HepG2 (cell line): ENCODE measurements around the gene PLXNA1. TPM values are rescaled to one million over a fixed set of nuclear protein-coding genes. Genes with fewer than 3 reads are reported as not detected.

Experiments used
- ATAC-seq: fragments of 200-7000 bp; cut with Tn5 transposase; 3 replicates; pipeline ENCODE4 v1.9.1; 2020; ENCODE audit warnings: mild to moderate bottlenecking, moderate library complexity
- BruUV-seq: library from RNA; stranded (reverse); fragments of 400-500 nt; replicated peaks from 2 replicates; lab custom pipeline; 2021; lab: Mats Ljungman, UMichigan
- CTCF ChIA-PET: fragments of 300-600 bp; formaldehyde crosslinking; extraction: SDS; loops from one replicate; lab custom pipeline; 2021; ENCODE audit warnings: low total read pairs, inconsistent platforms, low intra/inter-chr PET ratio; lab: Yijun Ruan, JAX
- POLR2A ChIA-PET: fragments of 350-600 bp; sonication (Branson Sonifier 250); formaldehyde crosslinking; loops from one replicate; lab custom pipeline; 2020; ENCODE audit warnings: antibody characterized with exemption, inconsistent platforms; lab: Yijun Ruan, JAX
- DNase-seq: peaks from one replicate; pipeline ENCODE4 v3.0.0-alpha.2; 2015; ENCODE audit warnings: low spot score
- FAIRE-seq: peaks from 3 replicates; lab custom pipeline; 2011; peaks lifted over from hg19 to GRCh38; lab: Jason Lieb, UNC
- H2AFZ ChIP-seq: one replicate; pipeline ENCODE4 v1.6.1; 2011; ENCODE audit warnings: low read length, inconsistent platforms
- H3K27ac ChIP-seq: fragments of 300-600 bp; 3 replicates; pipeline ENCODE4 v1.8.0; 2011; ENCODE audit warnings: mixed run types, mild to moderate bottlenecking, mixed read lengths, low read length, inconsistent platforms; ENCODE audit not compliant: insufficient read depth; ENCODE audit errors: extremely low read length
- H3K27me3 ChIP-seq, 2 experiments: fragments of 200-600 bp in 1 of 2; 2 replicates in 1 of 2; 3 replicates in 1 of 2; pipeline versions ENCODE4 v1.6.0 to v1.8.0; 2011; ENCODE audit warnings: low read length in 2 of 2, mild to moderate bottlenecking in 2 of 2, moderate library complexity in 2 of 2, inconsistent platforms in 1 of 2; ENCODE audit not compliant: insufficient read depth in 2 of 2, control insufficient read depth in 1 of 2
- H3K36me3 ChIP-seq, 2 experiments: fragments of 200-600 bp in 1 of 2; replicated peaks in 1 of 2; 2 replicates in 1 of 2; 3 replicates in 1 of 2; pipeline versions ENCODE4 v1.5.1 to v1.8.0; 2011; ENCODE audit warnings: low read length in 2 of 2, inconsistent platforms in 1 of 2; ENCODE audit not compliant: insufficient read depth in 2 of 2, control insufficient read depth in 1 of 2
- H3K4me1 ChIP-seq: 2 replicates; pipeline ENCODE4 v1.5.1; 2012; ENCODE audit warnings: low read length, inconsistent platforms; ENCODE audit not compliant: insufficient read depth
- H3K4me2 ChIP-seq: 2 replicates; pipeline ENCODE4 v1.6.0; 2011; ENCODE audit warnings: low read depth, low read length, inconsistent platforms
- H3K4me3 ChIP-seq, 3 experiments: fragments of 200-600 bp in 1 of 3; sonication (generic), shearing (Covaris generic) in 1 of 3; replicated peaks in 1 of 3; 2 replicates each; pipeline ENCODE4 v1.5.1; 2011 to 2016; ENCODE audit warnings: low read length in 3 of 3, inconsistent platforms in 2 of 3, low read depth in 2 of 3, mild to moderate bottlenecking in 2 of 3, control low read depth in 1 of 3, mixed read lengths in 1 of 3; ENCODE audit not compliant: insufficient read depth in 1 of 3
- H3K79me2 ChIP-seq: one replicate; pipeline ENCODE4 v1.6.1; 2011; ENCODE audit warnings: low read length, inconsistent platforms; ENCODE audit not compliant: insufficient read depth
- H3K9ac ChIP-seq: 2 replicates; pipeline ENCODE4 v1.6.0; 2011; ENCODE audit warnings: mild to moderate bottlenecking, low read depth, low read length, inconsistent platforms; ENCODE audit not compliant: insufficient read depth
- H3K9me3 ChIP-seq: 2 replicates; pipeline ENCODE4 v1.5.1; 2012; ENCODE audit warnings: mild to moderate bottlenecking, low read length
- H4K20me1 ChIP-seq: 2 replicates; pipeline ENCODE4 v1.6.0; 2011; ENCODE audit warnings: inconsistent platforms, mild to moderate bottlenecking, low read length, moderate library complexity; ENCODE audit not compliant: insufficient read depth
- FOXK1 ChIP-seq: sonication (generic); formaldehyde crosslinking; IDR thresholded peaks from 2 replicates; pipeline ENCODE4 v1.4.0; 2020; ENCODE audit warnings: low read depth, missing genetic modification reagents, borderline replicate concordance
- ZFYVE20 ChIP-seq: sonication (generic); formaldehyde crosslinking; IDR thresholded peaks from 2 replicates; pipeline ENCODE4 v1.8.0; 2023; ENCODE audit warnings: low read depth, mild to moderate bottlenecking, moderate library complexity, missing genetic modification reagents, borderline replicate concordance
- ZNF263 ChIP-seq: sonication (generic); formaldehyde crosslinking; IDR thresholded peaks from 2 replicates; pipeline ENCODE4 v1.4.0; 2020; ENCODE audit warnings: missing genetic modification reagents
- ZNF329 ChIP-seq: sonication (generic); formaldehyde crosslinking; IDR thresholded peaks from 2 replicates; pipeline ENCODE4 v1.9.0; 2021; ENCODE audit warnings: low read depth, mild to moderate bottlenecking, missing genetic modification reagents
- ZNF569 ChIP-seq: sonication (generic); formaldehyde crosslinking; IDR thresholded peaks from 2 replicates; pipeline ENCODE4 v1.5.0; 2020; ENCODE audit warnings: mild to moderate bottlenecking, missing genetic modification reagents, moderate library complexity, borderline replicate concordance
- WGBS: methylation state at CpG from one replicate; pipeline ENCODE4 v1.1.6; 2017; ENCODE audit warnings: low lambda C conversion rate; 5-methylcytosine and 5-hydroxymethylcytosine counted together
- in situ Hi-C: cut with HindIII; loops from 2 replicates; pipeline ENCODE4 v1.10.0; 2017; ENCODE audit warnings: low pct_unique_long_range_greater_than_20kb; ENCODE audit not compliant: extremely low pct_ligation_motif_present
- intact Hi-C: fragments of 100-400 bp; cut with micrococcal nuclease; formaldehyde crosslinking; loops from one replicate; pipeline ENCODE4 v1.10.0; 2022; ENCODE audit not compliant: unreplicated experiment
- polyA plus RNA-seq, 8 experiments: library from polyadenylated mRNA; depleted of rRNA in 3 of 8; stranded (reverse) in 7 of 8; unstranded in 1 of 8; fragments of >200 nt; fragmentation: Illumina TruSeq in 4 of 8; extraction: Trizol in 4 of 8; gene quantifications; 2 replicates each; pipeline versions ENCODE4 v1.2.1 to v1.2.3, GENCODE V29; 2011 to 2016; ENCODE audit warnings: low read depth in 4 of 8, missing spikeins in 1 of 8, mixed read lengths in 1 of 8; ENCODE audit not compliant: insufficient read depth in 1 of 8
- total RNA-seq, 5 experiments: library from RNA; depleted of rRNA; stranded (reverse); fragments of >200 nt; fragmentation: Illumina TruSeq; extraction: Trizol; gene quantifications; 2 replicates each; pipeline ENCODE4 v1.2.3, GENCODE V29; 2016; ENCODE audit warnings: low read depth in 1 of 5
- TF ChIP-seq, protein P1 (sequence below): IDR thresholded peaks from 2 replicates; pipeline ENCODE4 v1.6.1; 2012; ENCODE audit warnings: low read length, improper control_type of control experiment
- TF ChIP-seq, protein P2 (sequence below): sonication (generic); formaldehyde crosslinking; IDR thresholded peaks from 2 replicates; pipeline ENCODE4 v1.8.1; 2023; ENCODE audit warnings: mild to moderate bottlenecking, missing genetic modification reagents
- TF ChIP-seq, protein P3 (sequence below): sonication (generic); formaldehyde crosslinking; IDR thresholded peaks from 2 replicates; pipeline ENCODE4 v1.9.0; 2022; ENCODE audit warnings: low read depth, missing genetic modification reagents

PLXNA1 gene
- total and polyA plus RNA-seq, 2 of the 13 experiments (the other 11 are each of a cell fraction or from before 2014, with no cell fraction given), result 16.6 to 18.2 TPM

DNA sequence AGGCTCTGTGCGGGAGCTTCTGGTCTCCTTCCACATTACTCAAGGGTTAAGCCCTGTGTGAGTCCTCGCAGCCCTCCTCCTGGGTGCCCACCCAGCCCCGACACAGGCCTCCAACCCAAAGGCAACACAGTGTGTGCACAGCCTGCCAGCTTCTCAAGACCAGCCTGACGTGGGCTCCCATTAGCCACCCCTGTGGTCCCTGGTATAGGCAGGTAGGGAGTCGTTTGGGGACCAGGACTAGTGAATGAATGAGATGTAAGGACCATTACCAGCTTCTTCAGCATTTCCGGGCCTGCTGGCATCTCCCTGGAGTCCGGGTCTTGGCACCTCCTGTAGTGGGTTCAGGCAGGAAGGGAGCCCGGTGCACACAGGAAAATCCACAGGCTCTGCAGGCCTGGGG is 20.2 kb upstream of the PLXNA1 start:
- H3K4me3 ChIP-seq, result no peak overlapping the region
- no peak overlapping the region for H2AFZ ChIP-seq
- POLR2A ChIA-PET, result no interaction called here
- BruUV-seq, result no TSS peak
- no peak for TF ChIP-seq FOXK1 (CRISPR knock-in tag)
- H3K27me3 ChIP-seq, result no peaks in the 10 kb centered on the region
- in situ Hi-C loops (loop anchor here (5.0 kb wide), 1 partner anchor 210 kb away; no protein-coding TSS in a partner anchor), intact Hi-C loops (no loop called here)
- peaks cover 30% of the 10 kb centered on the region for H3K4me1 ChIP-seq
- no peak overlapping the region for H3K27ac ChIP-seq
- CTCF ChIA-PET, result no interaction called here
- H3K79me2 ChIP-seq, result no peaks in the 10 kb centered on the region
- H3K9me3 ChIP-seq, result no peaks in the 10 kb centered on the region
- no peak for DNase-seq
- no peak for ATAC-seq
- no peak overlapping the region for H3K9ac ChIP-seq
- 89% methylated on average over 8 of the region's 8 CpGs for WGBS
- H3K36me3 ChIP-seq, result 0 out of 5 replicates have a peak, but pooled peaks cover 0 to 2% of the 10 kb centered on the region in 2 experiments
- H3K4me2 ChIP-seq, result no peak overlapping the region
- no peaks in the 10 kb centered on the region for H4K20me1 ChIP-seq
- FAIRE-seq, result no peak

DNA sequence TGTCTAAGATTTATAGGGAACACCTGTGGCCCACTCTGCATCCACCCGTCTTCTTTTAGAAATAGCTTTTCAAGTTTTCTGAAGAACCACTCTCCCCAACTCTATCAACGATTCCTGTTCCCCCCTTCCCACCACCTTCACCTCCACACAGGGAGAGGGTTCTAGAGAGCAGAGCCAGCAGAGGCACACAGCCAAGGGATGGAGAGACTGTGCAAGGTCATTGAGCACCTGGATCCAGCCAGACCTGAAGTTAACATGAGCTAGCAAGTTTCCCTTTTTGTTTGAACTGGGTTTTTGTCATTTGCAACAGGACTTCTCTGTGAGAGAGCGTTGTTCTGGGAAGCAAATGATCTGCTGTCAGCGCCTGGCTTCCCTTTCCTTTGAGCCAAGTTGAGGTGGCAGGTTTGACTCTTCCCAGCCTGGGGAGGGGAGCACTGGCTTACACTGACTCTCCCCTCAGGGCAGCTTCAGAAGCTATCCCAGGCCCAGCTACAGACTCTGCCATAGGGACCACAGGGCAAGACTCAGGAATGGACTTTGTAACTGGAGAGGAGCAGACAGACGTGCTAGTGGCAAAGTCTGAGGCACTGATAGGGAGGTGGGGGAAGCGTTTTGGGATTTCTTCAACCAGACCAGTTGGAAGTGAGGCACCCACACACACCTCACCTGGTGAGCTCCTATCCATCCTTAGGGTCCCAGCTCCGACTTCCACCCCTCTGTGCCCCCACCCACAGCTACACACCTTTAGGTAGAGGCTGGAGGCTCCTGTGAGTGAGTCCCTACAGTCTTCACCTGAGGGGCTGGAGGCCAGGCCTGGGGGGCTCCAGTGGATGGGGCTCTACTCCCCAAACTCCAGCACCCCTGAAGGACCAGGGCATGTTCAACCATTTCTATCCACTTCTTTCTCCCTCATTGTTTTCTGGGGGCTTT is 19.4 kb upstream of the PLXNA1 start:
- no peaks in the 10 kb centered on the region for H3K36me3 ChIP-seq
- H3K9ac ChIP-seq, result no peak overlapping the region
- intact Hi-C loops, result no loop called here
- H2AFZ ChIP-seq, result no peak overlapping the region
- H3K4me2 ChIP-seq, result no peak overlapping the region
- ATAC-seq (peak; percentile 58), DNase-seq (no peak), FAIRE-seq (no peak)
- no peaks in the 10 kb centered on the region for H3K9me3 ChIP-seq
- ChIA-PET POLR2A (no interaction called here), CTCF (no interaction called here)
- H3K27ac ChIP-seq, result no peak overlapping the region
- peaks cover 30% of the 10 kb centered on the region for H3K4me1 ChIP-seq
- WGBS, result 81% methylated on average over 5 of the region's 7 CpGs
- no peaks in the 10 kb centered on the region for H3K27me3 ChIP-seq
- H3K4me3 ChIP-seq, result no peak overlapping the region
- H3K79me2 ChIP-seq, result no peaks in the 10 kb centered on the region
- no peaks in the 10 kb centered on the region for H4K20me1 ChIP-seq
- in situ Hi-C loops, result loop anchor here (5.0 kb wide), 1 partner anchor 211 kb away; no protein-coding TSS in a partner anchor
- BruUV-seq, result no TSS peak
- peak; percentile 98 for TF ChIP-seq ZNF329 (CRISPR knock-in tag)
- TF ChIP-seq, protein P1, sequence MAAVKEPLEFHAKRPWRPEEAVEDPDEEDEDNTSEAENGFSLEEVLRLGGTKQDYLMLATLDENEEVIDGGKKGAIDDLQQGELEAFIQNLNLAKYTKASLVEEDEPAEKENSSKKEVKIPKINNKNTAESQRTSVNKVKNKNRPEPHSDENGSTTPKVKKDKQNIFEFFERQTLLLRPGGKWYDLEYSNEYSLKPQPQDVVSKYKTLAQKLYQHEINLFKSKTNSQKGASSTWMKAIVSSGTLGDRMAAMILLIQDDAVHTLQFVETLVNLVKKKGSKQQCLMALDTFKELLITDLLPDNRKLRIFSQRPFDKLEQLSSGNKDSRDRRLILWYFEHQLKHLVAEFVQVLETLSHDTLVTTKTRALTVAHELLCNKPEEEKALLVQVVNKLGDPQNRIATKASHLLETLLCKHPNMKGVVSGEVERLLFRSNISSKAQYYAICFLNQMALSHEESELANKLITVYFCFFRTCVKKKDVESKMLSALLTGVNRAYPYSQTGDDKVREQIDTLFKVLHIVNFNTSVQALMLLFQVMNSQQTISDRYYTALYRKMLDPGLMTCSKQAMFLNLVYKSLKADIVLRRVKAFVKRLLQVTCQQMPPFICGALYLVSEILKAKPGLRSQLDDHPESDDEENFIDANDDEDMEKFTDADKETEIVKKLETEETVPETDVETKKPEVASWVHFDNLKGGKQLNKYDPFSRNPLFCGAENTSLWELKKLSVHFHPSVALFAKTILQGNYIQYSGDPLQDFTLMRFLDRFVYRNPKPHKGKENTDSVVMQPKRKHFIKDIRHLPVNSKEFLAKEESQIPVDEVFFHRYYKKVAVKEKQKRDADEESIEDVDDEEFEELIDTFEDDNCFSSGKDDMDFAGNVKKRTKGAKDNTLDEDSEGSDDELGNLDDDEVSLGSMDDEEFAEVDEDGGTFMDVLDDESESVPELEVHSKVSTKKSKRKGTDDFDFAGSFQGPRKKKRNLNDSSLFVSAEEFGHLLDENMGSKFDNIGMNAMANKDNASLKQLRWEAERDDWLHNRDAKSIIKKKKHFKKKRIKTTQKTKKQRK, result no peak
- no peak for TF ChIP-seq ZFYVE20 (CRISPR knock-in tag)
- TF ChIP-seq ZNF263 (CRISPR knock-in tag), result peak; percentile 50; the same call in 1 of the 2 replicates
- no peak for TF ChIP-seq ZNF569 (CRISPR knock-in tag)
- TF ChIP-seq, protein P2, sequence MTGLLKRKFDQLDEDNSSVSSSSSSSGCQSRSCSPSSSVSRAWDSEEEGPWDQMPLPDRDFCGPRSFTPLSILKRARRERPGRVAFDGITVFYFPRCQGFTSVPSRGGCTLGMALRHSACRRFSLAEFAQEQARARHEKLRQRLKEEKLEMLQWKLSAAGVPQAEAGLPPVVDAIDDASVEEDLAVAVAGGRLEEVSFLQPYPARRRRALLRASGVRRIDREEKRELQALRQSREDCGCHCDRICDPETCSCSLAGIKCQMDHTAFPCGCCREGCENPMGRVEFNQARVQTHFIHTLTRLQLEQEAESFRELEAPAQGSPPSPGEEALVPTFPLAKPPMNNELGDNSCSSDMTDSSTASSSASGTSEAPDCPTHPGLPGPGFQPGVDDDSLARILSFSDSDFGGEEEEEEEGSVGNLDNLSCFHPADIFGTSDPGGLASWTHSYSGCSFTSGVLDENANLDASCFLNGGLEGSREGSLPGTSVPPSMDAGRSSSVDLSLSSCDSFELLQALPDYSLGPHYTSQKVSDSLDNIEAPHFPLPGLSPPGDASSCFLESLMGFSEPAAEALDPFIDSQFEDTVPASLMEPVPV (CRISPR knock-in tag), result no peak
- TF ChIP-seq, protein P3, sequence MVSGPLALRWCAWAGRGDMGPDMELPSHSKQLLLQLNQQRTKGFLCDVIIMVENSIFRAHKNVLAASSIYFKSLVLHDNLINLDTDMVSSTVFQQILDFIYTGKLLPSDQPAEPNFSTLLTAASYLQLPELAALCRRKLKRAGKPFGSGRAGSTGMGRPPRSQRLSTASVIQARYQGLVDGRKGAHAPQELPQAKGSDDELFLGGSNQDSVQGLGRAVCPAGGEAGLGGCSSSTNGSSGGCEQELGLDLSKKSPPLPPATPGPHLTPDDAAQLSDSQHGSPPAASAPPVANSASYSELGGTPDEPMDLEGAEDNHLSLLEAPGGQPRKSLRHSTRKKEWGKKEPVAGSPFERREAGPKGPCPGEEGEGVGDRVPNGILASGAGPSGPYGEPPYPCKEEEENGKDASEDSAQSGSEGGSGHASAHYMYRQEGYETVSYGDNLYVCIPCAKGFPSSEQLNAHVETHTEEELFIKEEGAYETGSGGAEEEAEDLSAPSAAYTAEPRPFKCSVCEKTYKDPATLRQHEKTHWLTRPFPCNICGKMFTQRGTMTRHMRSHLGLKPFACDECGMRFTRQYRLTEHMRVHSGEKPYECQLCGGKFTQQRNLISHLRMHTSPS (CRISPR knock-in tag), result no peak
